Mammary epithelial cell (primary cell): Measurements from ENCODE around the gene MBIP.

Experiments
- EZH2 ChIP-seq: IDR thresholded peaks from 2 replicates; pipeline ENCODE4 v1.6.1; 2012; ENCODE audit warnings: low read length, inconsistent platforms, borderline replicate concordance
- TF ChIP-seq, protein P1 (sequence below), 2 donors: IDR thresholded peaks in 1 of 2; conservative IDR thresholded peaks in 1 of 2; 2 replicates each; pipeline ENCODE4 v1.5.1; 2011 to 2012; ENCODE audit warnings: inconsistent platforms in 2 of 2, low read length in 2 of 2, mild to moderate bottlenecking in 2 of 2, control low read depth in 1 of 2, low read depth in 1 of 2; ENCODE audit not compliant: insufficient read depth in 1 of 2; ENCODE audit errors: extremely low read depth in 1 of 2

- TF ChIP-seq, protein P1, sequence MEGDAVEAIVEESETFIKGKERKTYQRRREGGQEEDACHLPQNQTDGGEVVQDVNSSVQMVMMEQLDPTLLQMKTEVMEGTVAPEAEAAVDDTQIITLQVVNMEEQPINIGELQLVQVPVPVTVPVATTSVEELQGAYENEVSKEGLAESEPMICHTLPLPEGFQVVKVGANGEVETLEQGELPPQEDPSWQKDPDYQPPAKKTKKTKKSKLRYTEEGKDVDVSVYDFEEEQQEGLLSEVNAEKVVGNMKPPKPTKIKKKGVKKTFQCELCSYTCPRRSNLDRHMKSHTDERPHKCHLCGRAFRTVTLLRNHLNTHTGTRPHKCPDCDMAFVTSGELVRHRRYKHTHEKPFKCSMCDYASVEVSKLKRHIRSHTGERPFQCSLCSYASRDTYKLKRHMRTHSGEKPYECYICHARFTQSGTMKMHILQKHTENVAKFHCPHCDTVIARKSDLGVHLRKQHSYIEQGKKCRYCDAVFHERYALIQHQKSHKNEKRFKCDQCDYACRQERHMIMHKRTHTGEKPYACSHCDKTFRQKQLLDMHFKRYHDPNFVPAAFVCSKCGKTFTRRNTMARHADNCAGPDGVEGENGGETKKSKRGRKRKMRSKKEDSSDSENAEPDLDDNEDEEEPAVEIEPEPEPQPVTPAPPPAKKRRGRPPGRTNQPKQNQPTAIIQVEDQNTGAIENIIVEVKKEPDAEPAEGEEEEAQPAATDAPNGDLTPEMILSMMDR (conservative IDR thresholded peaks at IDR 0.05 in 1 of 2, IDR thresholded peaks at IDR 0.05 in 1 of 2; ENCODE audit: extremely low read depth in 1 of 2, insufficient read depth in 1 of 2, low read depth in 1 of 2, low read length in 2 of 2): no peak
- no peak for TF ChIP-seq EZH2
Observed at GRCh38 chr14:36294543-36294942, 25.9 kb downstream of the MBIP start.
